ENCODE measurements around the gene BLOC1S1. TPM values are rescaled to one million over a fixed set of nuclear protein-coding genes. Genes with fewer than 3 reads are reported as not detected.

The BLOC1S1 gene
- total RNA-seq, 1 experiment from 2014 or later = 87.3 TPM

DNA sequence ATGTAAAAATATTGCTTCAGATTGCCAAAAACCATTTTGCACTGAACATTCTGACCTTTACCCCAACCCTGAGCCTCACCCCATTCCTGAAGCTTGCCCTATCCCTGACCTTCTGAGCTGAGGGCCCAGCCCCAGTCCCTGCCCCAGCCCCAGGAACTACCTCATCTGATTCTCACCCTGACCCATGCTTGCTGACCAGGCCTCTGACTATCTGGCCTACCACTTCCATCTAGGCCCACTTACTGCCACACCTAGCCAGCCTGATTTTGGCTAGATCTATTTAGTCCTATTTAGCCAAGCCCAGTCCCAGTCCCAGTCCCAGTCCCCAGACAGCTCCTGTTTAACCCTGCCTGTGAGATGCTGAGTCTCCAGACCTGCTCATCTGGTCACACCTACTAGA, 45.6 kb upstream of the BLOC1S1 start:
- no peak for ATAC-seq
- no peaks in the 10 kb centered on the region for H3K4me1 ChIP-seq (ENCODE audit: control insufficient read depth, insufficient read depth, low read length)
- DNase-seq (ENCODE audit: low read depth, low spot score) = no peak

DNA sequence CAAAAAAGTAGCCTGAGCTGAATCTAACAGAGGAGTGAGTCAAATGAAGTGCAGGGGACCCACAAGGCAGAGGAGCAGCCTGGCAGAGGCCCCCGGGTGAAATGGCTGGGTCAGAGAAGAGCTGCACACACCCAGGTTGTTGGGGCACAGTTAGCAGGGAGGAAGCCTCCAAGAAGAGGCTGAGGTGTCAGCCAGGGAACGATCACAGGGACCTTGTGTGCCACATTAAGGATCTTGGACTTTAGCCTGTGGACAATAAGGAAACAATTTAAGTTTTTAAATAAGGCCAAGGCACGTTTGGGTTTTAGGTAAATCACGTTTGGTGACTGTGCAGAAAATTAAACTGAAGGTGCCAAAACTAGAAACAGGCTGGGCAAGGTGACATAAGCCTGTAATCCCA, 44.1 kb upstream of the BLOC1S1 start:
- in situ Hi-C loops (cut with HindIII; ENCODE audit: low pct_unique_long_range_greater_than_20kb, low sequenced_read_pairs) (no loop called here), intact Hi-C loops (cut with micrococcal nuclease; ENCODE audit: unreplicated experiment) (no loop called here)
- ChIA-PET POLR2A (no interaction called here), CTCF (no interaction called here)
- no TSS peak for BruUV-seq (replicated peaks)
- TF ChIP-seq SIN3A (IDR thresholded peaks at IDR 0.05; ENCODE audit: borderline replicate concordance, insufficient read depth, low read depth, low read length) (no peak), POLR2AphosphoS5 (IDR thresholded peaks at IDR 0.05; ENCODE audit: low read depth, low read length) (no peak), TCF7L2 (IDR thresholded peaks at IDR 0.05; ENCODE audit: low read depth, low read length) (no peak)
- TF ChIP-seq, protein P1, sequence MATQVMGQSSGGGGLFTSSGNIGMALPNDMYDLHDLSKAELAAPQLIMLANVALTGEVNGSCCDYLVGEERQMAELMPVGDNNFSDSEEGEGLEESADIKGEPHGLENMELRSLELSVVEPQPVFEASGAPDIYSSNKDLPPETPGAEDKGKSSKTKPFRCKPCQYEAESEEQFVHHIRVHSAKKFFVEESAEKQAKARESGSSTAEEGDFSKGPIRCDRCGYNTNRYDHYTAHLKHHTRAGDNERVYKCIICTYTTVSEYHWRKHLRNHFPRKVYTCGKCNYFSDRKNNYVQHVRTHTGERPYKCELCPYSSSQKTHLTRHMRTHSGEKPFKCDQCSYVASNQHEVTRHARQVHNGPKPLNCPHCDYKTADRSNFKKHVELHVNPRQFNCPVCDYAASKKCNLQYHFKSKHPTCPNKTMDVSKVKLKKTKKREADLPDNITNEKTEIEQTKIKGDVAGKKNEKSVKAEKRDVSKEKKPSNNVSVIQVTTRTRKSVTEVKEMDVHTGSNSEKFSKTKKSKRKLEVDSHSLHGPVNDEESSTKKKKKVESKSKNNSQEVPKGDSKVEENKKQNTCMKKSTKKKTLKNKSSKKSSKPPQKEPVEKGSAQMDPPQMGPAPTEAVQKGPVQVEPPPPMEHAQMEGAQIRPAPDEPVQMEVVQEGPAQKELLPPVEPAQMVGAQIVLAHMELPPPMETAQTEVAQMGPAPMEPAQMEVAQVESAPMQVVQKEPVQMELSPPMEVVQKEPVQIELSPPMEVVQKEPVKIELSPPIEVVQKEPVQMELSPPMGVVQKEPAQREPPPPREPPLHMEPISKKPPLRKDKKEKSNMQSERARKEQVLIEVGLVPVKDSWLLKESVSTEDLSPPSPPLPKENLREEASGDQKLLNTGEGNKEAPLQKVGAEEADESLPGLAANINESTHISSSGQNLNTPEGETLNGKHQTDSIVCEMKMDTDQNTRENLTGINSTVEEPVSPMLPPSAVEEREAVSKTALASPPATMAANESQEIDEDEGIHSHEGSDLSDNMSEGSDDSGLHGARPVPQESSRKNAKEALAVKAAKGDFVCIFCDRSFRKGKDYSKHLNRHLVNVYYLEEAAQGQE (IDR thresholded peaks at IDR 0.05; ENCODE audit: insufficient read depth in 1 of 2, low read depth in 2 of 2, low read length in 1 of 2) = no peak
- TF ChIP-seq, protein P2, sequence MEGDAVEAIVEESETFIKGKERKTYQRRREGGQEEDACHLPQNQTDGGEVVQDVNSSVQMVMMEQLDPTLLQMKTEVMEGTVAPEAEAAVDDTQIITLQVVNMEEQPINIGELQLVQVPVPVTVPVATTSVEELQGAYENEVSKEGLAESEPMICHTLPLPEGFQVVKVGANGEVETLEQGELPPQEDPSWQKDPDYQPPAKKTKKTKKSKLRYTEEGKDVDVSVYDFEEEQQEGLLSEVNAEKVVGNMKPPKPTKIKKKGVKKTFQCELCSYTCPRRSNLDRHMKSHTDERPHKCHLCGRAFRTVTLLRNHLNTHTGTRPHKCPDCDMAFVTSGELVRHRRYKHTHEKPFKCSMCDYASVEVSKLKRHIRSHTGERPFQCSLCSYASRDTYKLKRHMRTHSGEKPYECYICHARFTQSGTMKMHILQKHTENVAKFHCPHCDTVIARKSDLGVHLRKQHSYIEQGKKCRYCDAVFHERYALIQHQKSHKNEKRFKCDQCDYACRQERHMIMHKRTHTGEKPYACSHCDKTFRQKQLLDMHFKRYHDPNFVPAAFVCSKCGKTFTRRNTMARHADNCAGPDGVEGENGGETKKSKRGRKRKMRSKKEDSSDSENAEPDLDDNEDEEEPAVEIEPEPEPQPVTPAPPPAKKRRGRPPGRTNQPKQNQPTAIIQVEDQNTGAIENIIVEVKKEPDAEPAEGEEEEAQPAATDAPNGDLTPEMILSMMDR (IDR thresholded peaks at IDR 0.05) = no peak
- no peaks in the 10 kb centered on the region for H3K9me3 ChIP-seq (ENCODE audit: control insufficient read depth, insufficient read depth, low read depth, low read length)
- no peak overlapping the region for H3K27ac ChIP-seq (ENCODE audit: low read length)
- no peak for DNase-seq (ENCODE audit: low read depth, low spot score)
- H3K36me3 ChIP-seq (ENCODE audit: control insufficient read depth, insufficient read depth, low read length) = no peaks in the 10 kb centered on the region
- peaks cover 8% of the 10 kb centered on the region; the same call in 1 of the 2 replicates for H3K27me3 ChIP-seq (ENCODE audit: control insufficient read depth, insufficient read depth, low read length)
- ATAC-seq = no peak
- no peak overlapping the region for H3K4me3 ChIP-seq (ENCODE audit: low read depth in 2 of 2, low read length in 2 of 2)
- no peaks in the 10 kb centered on the region for H3K4me1 ChIP-seq (ENCODE audit: control insufficient read depth, insufficient read depth, low read length)

More for the DNA sequence above, 45.6 kb upstream of the BLOC1S1 start:
- ChIA-PET POLR2A (no interaction called here), CTCF (no interaction called here)
- Histone ChIP-seq H3K9me3 (ENCODE audit: control insufficient read depth, insufficient read depth, low read depth, low read length) (no peaks in the 10 kb centered on the region), H3K27ac (ENCODE audit: low read length) (no peak overlapping the region), H3K36me3 (ENCODE audit: control insufficient read depth, insufficient read depth, low read length) (no peaks in the 10 kb centered on the region), H3K27me3 (ENCODE audit: control insufficient read depth, insufficient read depth, low read length) (0 out of 2 replicates have a peak, but pooled peaks cover 3% of the 10 kb centered on the region), H3K4me3 (ENCODE audit: low read depth in 2 of 2, low read length in 2 of 2) (no peak overlapping the region)
- no TSS peak for BruUV-seq (replicated peaks)
- TF ChIP-seq, protein P1 (IDR thresholded peaks at IDR 0.05; ENCODE audit: insufficient read depth in 1 of 2, low read depth in 2 of 2, low read length in 1 of 2) = no peak
- TF ChIP-seq, protein P2 (IDR thresholded peaks at IDR 0.05) = no peak
- no peak for TF ChIP-seq SIN3A (IDR thresholded peaks at IDR 0.05; ENCODE audit: borderline replicate concordance, insufficient read depth, low read depth, low read length)
- TF ChIP-seq POLR2AphosphoS5 (IDR thresholded peaks at IDR 0.05; ENCODE audit: low read depth, low read length) = no peak
- no peak for TF ChIP-seq TCF7L2 (IDR thresholded peaks at IDR 0.05; ENCODE audit: low read depth, low read length)
- intact Hi-C loops (cut with micrococcal nuclease; ENCODE audit: unreplicated experiment) = no loop called here
- in situ Hi-C loops (cut with HindIII; ENCODE audit: low pct_unique_long_range_greater_than_20kb, low sequenced_read_pairs) = no loop called here

Data from Panc1 (cell line).